Body of pancreas (tissue), 4 donors: Measurements from ENCODE around the gene FNIP1. TPM values are rescaled to one million over a fixed set of nuclear protein-coding genes. Genes with fewer than 3 reads are reported as not detected.

Experiments
- ATAC-seq: fragments of 150-250 bp; one replicate; pipeline ENCODE4 v1.9.1; 2016
- DNase-seq, 4 donors: peaks; one replicate each; pipeline ENCODE4 v3.0.0-alpha.2; 2019
- H3K27ac ChIP-seq, 4 donors: fragments of 200-600 bp; sonication (generic); 1 replicate in 3 of 4; 2 replicates in 1 of 4; pipeline versions ENCODE4 v1.5.1 to v1.6.1; 2016 to 2019; ENCODE audit warnings: mild to moderate bottlenecking in 1 of 4, mixed read lengths in 1 of 4, moderate library complexity in 1 of 4
- H3K27me3 ChIP-seq, 2 donors: fragments of 200-600 bp; sonication (generic); one replicate each; pipeline ENCODE4 v1.6.0; 2016; ENCODE audit warnings: mild to moderate bottlenecking in 1 of 2
- H3K36me3 ChIP-seq, 2 donors: fragments of 200-600 bp; sonication (generic); replicated peaks in 1 of 2; 2 replicates each; pipeline ENCODE4 v1.5.1; 2016; ENCODE audit warnings: low read depth in 2 of 2; ENCODE audit not compliant: insufficient read depth in 1 of 2
- H3K4me1 ChIP-seq: fragments of 200-600 bp; sonication (generic); one replicate; pipeline ENCODE4 v1.6.0; 2016
- H3K4me3 ChIP-seq, 2 donors: fragments of 200-600 bp; sonication (generic); 1 replicate in 1 of 2; 2 replicates in 1 of 2; pipeline ENCODE4 v1.5.1; 2016 to 2019
- H3K9me3 ChIP-seq, 3 donors: fragments of 200-600 bp; sonication (generic); 1 replicate in 2 of 3; 2 replicates in 1 of 3; pipeline ENCODE4 v1.5.1; 2016
- CTCF ChIP-seq, 7 experiments: fragments of 450-650 bp in 4 of 7; fragments of 200-600 bp in 3 of 7; sonication (generic) in 3 of 7; IDR thresholded peaks; one replicate each; pipeline ENCODE4 v1.5.1; 2016 to 2019; ENCODE audit warnings: antibody characterized with exemption in 7 of 7
- POLR2A ChIP-seq, 3 donors: fragments of 450-650 bp; IDR thresholded peaks; one replicate each; pipeline ENCODE4 v1.6.1; 2016; ENCODE audit warnings: antibody characterized with exemption in 3 of 3, mild to moderate bottlenecking in 2 of 3
- WGBS, 2 donors: methylation state at CpG; one replicate each; pipeline ENCODE4 v1.1.5; 2017; 5-methylcytosine and 5-hydroxymethylcytosine counted together
- intact Hi-C: fragments of 100-400 bp; cut with DNase I; formaldehyde crosslinking; loops from one replicate; pipeline ENCODE4 v1.15.1; 2023
- total RNA-seq, 2 donors: library from RNA; depleted of rRNA; stranded (reverse); fragments of >200 nt; gene quantifications; one replicate each; pipeline ENCODE4 v1.1.0, GENCODE V29; 2016

The FNIP1 gene
- total RNA-seq, 2 donors from 2014 or later: 20.5 to 35.9 TPM

GRCh38 chr5:131825404-131826013, 28.7 kb upstream of the FNIP1 start:
- no peak overlapping the region for H3K27ac ChIP-seq
- no peaks in the 10 kb centered on the region for H3K27me3 ChIP-seq
- H3K4me1 ChIP-seq: no peaks in the 10 kb centered on the region
- no peak overlapping the region for H3K4me3 ChIP-seq
- TF ChIP-seq CTCF (IDR thresholded peaks at IDR 0.05): no peak
- TF ChIP-seq POLR2A (IDR thresholded peaks at IDR 0.05): no peak
- 54 to 73% methylated on average over 2 of the region's 2 CpGs for WGBS, 2 donors
- no peaks in the 10 kb centered on the region for H3K9me3 ChIP-seq
- intact Hi-C loops: no loop called here
- ATAC-seq (no peak), DNase-seq (no peak)
- no peaks in the 10 kb centered on the region for H3K36me3 ChIP-seq

- Histone ChIP-seq H3K36me3 (no peaks in the 10 kb centered on the region), H3K27me3 (no peaks in the 10 kb centered on the region), H3K4me3 (no peak overlapping the region), H3K4me1 (no peaks in the 10 kb centered on the region), H3K9me3 (no peaks in the 10 kb centered on the region), H3K27ac (no peak overlapping the region)
- intact Hi-C loops: no loop called here
- TF ChIP-seq CTCF (IDR thresholded peaks at IDR 0.05) (no peak), POLR2A (IDR thresholded peaks at IDR 0.05) (no peak)
- DNase-seq (no peak), ATAC-seq (no peak)
- WGBS, 2 donors: 92 to 97% methylated on average over 1 of the region's 1 CpG
Measured at GRCh38 chr5:131824631-131825030, 27.8 kb upstream of the FNIP1 start.

- TF ChIP-seq CTCF (IDR thresholded peaks at IDR 0.05) (no peak), POLR2A (IDR thresholded peaks at IDR 0.05) (no peak)
- Histone ChIP-seq H3K4me3 (no peak overlapping the region), H3K36me3 (no peaks in the 10 kb centered on the region), H3K27ac (no peak overlapping the region), H3K9me3 (no peaks in the 10 kb centered on the region), H3K4me1 (no peaks in the 10 kb centered on the region), H3K27me3 (no peaks in the 10 kb centered on the region)
- ATAC-seq: no peak
- intact Hi-C loops: no loop called here
- WGBS, 2 donors: 81 to 85% methylated on average over 1 of the region's 1 CpG
- DNase-seq: no peak
Measured at GRCh38 chr5:131821221-131821620, 24.4 kb upstream of the FNIP1 start.

- Histone ChIP-seq H3K4me3 (no peak overlapping the region), H3K27ac (no peak overlapping the region), H3K4me1 (no peaks in the 10 kb centered on the region), H3K36me3 (no peaks in the 10 kb centered on the region), H3K27me3 (no peaks in the 10 kb centered on the region), H3K9me3 (no peaks in the 10 kb centered on the region)
- no peak for TF ChIP-seq POLR2A (IDR thresholded peaks at IDR 0.05)
- no peak for TF ChIP-seq CTCF (IDR thresholded peaks at IDR 0.05)
- ATAC-seq (no peak), DNase-seq (no peak)
- intact Hi-C loops: loop anchor here (10.0 kb wide), 1 partner anchor 187 kb away; no protein-coding TSS in a partner anchor
- 82 to 92% methylated on average over 2 of the region's 2 CpGs for WGBS, 2 donors
Measured at GRCh38 chr5:131818001-131818724, 21.3 kb upstream of the FNIP1 start.
